Neuron (in vitro differentiated cells): ENCODE measurements around the gene DPF3.

Experiments used
- H2AFZ ChIP-seq: one replicate; pipeline ENCODE4 v1.6.1; 2013; ENCODE audit warnings: low read depth, mild to moderate bottlenecking, inconsistent platforms, low read length, moderate library complexity
- H3K27me3 ChIP-seq: one replicate; pipeline ENCODE4 v1.6.1; 2013; ENCODE audit warnings: low read length; ENCODE audit not compliant: insufficient read depth
- H3K36me3 ChIP-seq: one replicate; pipeline ENCODE4 v1.6.1; 2013; ENCODE audit warnings: low read length; ENCODE audit not compliant: insufficient read depth
- H3K4me1 ChIP-seq: one replicate; pipeline ENCODE4 v1.6.1; 2013; ENCODE audit warnings: low read length; ENCODE audit not compliant: insufficient read depth
- H3K4me3 ChIP-seq: 2 replicates; pipeline ENCODE4 v1.5.1; 2013; ENCODE audit warnings: mild to moderate bottlenecking, low read length, moderate library complexity
- H3K9me3 ChIP-seq: one replicate; pipeline ENCODE4 v1.6.1; 2013; ENCODE audit warnings: low read length

The DPF3 gene

GRCh38 chr14:72810201-72810600 is 83.7 kb downstream of the DPF3 start:
- no peaks in the 10 kb centered on the region for H3K9me3 ChIP-seq
- H3K4me1 ChIP-seq: no peaks in the 10 kb centered on the region
- H3K27me3 ChIP-seq: no peaks in the 10 kb centered on the region
- no peaks in the 10 kb centered on the region for H3K36me3 ChIP-seq
- H3K4me3 ChIP-seq: no peak overlapping the region
- no peak overlapping the region for H2AFZ ChIP-seq

DNA sequence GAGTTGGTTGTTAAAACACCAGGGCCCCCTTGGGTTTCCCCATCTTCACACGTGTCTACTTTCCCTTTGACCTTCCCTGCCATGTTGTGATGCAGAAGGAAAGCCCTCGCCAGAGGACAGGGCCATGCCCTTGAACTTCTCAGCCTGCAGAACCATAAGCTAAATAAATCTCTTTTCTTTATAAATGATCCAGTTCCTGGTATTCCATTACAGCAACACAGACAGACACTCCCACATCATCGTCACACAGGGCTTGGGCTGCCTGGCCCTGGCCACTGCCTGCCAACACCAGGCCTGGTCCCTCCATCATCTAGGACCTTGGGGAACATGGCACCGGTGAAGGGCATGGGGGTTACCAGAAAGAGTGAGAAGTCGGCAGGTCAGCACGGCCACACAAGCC is 84.8 kb downstream of the DPF3 start:
- Histone ChIP-seq H3K27me3 (no peaks in the 10 kb centered on the region), H3K36me3 (no peaks in the 10 kb centered on the region), H3K4me3 (no peak overlapping the region), H3K9me3 (no peaks in the 10 kb centered on the region), H3K4me1 (no peaks in the 10 kb centered on the region), H2AFZ (no peak overlapping the region)

GRCh38 chr14:72808564-72808963 is 85.3 kb downstream of the DPF3 start:
- H3K9me3 ChIP-seq: no peaks in the 10 kb centered on the region
- no peaks in the 10 kb centered on the region for H3K4me1 ChIP-seq
- no peak overlapping the region for H3K4me3 ChIP-seq
- no peak overlapping the region for H2AFZ ChIP-seq
- no peaks in the 10 kb centered on the region for H3K36me3 ChIP-seq
- H3K27me3 ChIP-seq: no peaks in the 10 kb centered on the region

- Histone ChIP-seq H3K4me3 (no peak overlapping the region), H3K4me1 (no peaks in the 10 kb centered on the region), H3K36me3 (no peaks in the 10 kb centered on the region), H3K27me3 (no peaks in the 10 kb centered on the region), H3K9me3 (no peaks in the 10 kb centered on the region), H2AFZ (no peak overlapping the region)
Observed at GRCh38 chr14:72802588-72802946, 91.3 kb downstream of the DPF3 start.

GRCh38 chr14:72801836-72802587 is 91.9 kb downstream of the DPF3 start:
- H3K9me3 ChIP-seq: no peaks in the 10 kb centered on the region
- H2AFZ ChIP-seq: no peak overlapping the region
- no peak overlapping the region for H3K4me3 ChIP-seq
- no peaks in the 10 kb centered on the region for H3K27me3 ChIP-seq
- H3K4me1 ChIP-seq: peaks cover 2% of the 10 kb centered on the region
- H3K36me3 ChIP-seq: no peaks in the 10 kb centered on the region

GRCh38 chr14:72801381-72801812 is 92.5 kb downstream of the DPF3 start:
- Histone ChIP-seq H3K27me3 (no peaks in the 10 kb centered on the region), H3K9me3 (no peaks in the 10 kb centered on the region), H2AFZ (no peak overlapping the region), H3K36me3 (no peaks in the 10 kb centered on the region), H3K4me1 (peaks cover 2% of the 10 kb centered on the region), H3K4me3 (no peak overlapping the region)

DNA sequence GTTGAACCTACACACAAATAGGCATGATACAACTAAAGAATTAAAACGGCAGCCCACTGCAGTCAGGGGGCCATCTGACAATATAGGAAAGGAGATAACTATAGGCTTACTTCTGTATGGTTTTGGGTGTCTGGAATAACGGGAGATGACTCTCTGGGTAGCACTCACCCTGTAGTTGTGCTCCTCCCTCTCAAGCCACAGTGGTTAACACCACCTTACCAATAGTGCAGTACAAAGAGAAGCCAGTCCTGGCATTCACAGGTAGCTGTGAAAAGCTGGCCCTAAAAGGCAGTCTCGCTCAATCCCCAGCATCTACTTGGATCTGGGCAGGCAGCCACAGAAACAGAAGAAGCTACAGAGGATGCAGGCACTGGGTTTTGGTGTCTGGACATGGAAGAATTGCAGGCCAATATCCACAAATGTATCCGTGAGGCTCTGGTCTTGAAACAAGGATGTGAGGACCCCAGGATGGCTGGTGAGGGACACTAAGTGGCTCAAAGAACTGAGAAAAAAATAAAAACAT is 93.0 kb downstream of the DPF3 start:
- no peaks in the 10 kb centered on the region for H3K36me3 ChIP-seq
- H3K27me3 ChIP-seq: no peaks in the 10 kb centered on the region
- H3K4me1 ChIP-seq: peaks cover 2% of the 10 kb centered on the region
- no peak overlapping the region for H2AFZ ChIP-seq
- no peaks in the 10 kb centered on the region for H3K9me3 ChIP-seq
- H3K4me3 ChIP-seq: no peak overlapping the region

DNA sequence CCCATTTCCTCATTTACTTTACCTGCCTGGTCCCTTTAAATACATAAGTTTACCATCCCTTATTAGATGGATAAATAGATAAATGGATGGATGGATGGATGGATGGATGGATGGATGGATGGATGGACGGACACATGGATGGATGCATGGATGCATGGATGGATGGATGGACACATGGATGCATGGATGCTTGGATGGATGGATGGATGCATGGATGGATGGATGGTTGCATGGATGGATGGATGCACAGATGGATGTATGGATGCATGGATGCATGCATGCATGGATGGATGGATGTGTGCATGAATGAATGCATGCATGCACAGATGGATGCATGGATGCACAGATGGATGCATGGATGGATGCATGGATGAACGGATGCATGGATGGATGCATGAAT is 93.6 kb downstream of the DPF3 start:
- Histone ChIP-seq H3K4me3 (no peak overlapping the region), H3K27me3 (no peaks in the 10 kb centered on the region), H3K9me3 (no peaks in the 10 kb centered on the region), H3K36me3 (no peaks in the 10 kb centered on the region), H3K4me1 (peaks cover 2% of the 10 kb centered on the region), H2AFZ (no peak overlapping the region)

DNA sequence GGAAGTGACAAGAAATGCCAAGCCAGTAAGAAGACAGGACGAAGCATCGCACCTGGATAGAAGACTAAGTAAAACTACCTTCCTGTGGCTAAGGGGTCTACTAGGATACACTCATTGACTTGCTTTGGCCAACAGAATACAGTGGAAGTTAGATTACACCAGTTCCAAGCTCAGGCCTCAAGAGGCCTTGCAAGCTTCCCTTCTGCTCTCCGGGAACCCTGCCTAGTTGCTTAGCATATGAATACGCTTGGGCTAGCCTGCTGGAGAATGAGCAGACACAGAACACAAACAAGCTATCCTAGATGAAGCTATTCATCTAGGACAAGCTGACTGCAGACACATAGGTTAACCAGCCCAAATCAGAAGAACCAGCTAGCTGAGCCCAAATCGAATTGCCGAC is 97.0 kb downstream of the DPF3 start:
- H3K4me3 ChIP-seq: no peak overlapping the region
- no peaks in the 10 kb centered on the region for H3K36me3 ChIP-seq
- no peak overlapping the region for H2AFZ ChIP-seq
- no peaks in the 10 kb centered on the region for H3K9me3 ChIP-seq
- H3K27me3 ChIP-seq: no peaks in the 10 kb centered on the region
- H3K4me1 ChIP-seq: peaks cover 2% of the 10 kb centered on the region

DNA sequence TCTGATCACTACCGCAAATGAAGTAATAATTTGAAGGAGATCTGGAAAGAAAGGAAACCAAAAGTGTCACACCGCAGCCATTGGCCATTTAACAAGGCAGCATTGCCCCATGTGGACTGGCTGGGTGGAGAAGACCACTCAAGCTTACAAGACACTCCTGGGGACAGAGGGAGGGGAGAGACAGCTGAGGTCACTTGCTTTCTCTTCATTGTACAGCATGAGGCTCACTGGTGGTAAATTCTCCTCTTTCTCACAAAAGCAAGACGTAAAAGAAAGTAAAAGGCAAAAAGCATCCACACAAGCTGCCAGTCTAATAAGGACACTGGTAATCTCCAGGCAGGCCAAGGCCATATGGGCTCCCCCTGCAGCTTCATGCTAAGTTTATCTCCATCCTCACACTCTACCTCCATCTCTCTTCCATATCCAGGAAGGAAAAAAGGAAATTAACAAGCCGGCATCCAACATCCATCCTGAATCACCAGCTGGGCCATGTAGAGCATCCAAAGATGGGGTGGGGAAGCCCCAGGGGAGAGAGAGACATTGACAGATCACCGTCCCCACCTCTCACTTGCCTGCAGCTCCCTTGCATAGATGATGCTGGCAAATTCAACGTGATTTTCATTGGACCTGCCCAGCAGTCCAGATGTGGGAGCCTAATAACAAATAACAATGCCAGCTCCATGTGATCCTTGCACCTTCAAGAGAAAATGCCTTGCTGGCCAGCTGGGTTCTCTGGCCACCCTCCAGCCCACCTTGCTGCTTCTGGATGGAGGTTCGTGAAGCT is 100.6 kb downstream of the DPF3 start:
- peaks cover 2% of the 10 kb centered on the region for H3K4me1 ChIP-seq
- H2AFZ ChIP-seq: no peak overlapping the region
- no peaks in the 10 kb centered on the region for H3K27me3 ChIP-seq
- no peaks in the 10 kb centered on the region for H3K9me3 ChIP-seq
- no peak overlapping the region for H3K4me3 ChIP-seq
- H3K36me3 ChIP-seq: no peaks in the 10 kb centered on the region

DNA sequence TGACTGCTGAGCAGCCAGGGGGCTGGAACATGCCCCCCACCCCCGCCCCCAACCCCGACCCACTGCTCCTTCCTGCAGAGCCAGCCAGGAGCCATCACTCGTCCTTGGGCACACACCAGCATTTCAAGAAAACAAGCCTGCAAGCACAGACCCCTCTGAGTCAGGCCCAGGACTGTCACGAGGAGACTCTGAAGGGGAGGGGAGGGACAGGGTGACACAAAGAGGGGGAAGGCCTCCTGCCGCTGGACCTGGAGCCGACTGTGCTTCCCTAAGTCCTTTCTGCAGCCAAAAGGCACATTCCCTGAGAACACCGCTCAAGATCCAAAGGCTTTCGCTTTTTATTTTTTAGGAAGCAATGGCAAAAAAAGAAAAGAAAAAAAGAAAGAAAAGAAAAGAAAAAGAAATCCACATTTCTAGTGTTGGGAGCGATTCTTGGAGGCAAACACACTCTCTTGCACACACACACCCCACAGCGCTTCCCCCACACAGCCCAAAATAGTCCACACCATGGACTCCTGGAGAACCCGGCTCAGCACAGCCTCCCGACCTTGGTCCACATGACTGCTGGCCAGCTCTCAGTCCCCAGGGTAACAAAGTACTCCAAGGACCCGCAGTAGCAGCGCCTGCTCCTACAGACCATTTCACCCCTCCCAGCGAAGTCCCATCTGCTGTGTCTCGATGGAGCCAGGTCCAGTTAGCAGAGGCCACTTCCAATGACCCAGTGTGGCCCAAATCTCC is 101.7 kb downstream of the DPF3 start:
- no peaks in the 10 kb centered on the region for H3K27me3 ChIP-seq
- H3K4me3 ChIP-seq: no peak overlapping the region
- no peak overlapping the region for H2AFZ ChIP-seq
- H3K9me3 ChIP-seq: no peaks in the 10 kb centered on the region
- no peaks in the 10 kb centered on the region for H3K36me3 ChIP-seq
- H3K4me1 ChIP-seq: peaks cover 2% of the 10 kb centered on the region

DNA sequence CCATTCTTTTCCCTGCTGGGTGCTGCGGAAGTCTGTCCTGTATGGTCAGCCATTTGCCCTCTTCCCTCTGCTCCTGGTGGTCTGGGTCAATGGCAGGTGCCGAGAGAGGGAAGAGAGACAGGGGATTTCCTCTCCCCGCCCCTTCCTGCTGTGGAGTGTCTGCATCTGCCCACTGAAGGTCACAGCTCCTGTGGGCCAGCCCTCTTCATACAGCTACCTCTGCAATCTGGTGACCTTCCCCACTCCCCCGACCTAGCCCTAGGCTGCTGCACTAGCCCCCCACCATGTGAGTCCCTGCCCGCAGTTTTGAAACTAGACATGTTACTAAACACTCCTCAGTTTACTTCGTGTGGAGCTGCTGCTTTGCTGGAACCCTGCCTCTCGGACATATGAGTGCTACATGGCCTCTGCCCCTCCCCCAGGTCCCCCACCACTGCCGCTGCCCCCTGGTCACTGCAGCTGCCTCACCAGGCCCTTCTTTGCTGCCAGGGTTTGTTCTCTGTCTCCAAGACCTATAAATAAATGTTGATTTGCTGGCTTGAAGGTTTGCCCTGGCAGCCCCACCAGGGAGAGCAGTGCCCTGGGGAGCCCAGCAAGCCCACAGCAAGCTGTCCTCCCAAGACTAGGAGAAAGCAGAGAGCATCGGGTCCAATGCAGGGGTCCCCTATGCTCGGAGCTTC is 102.9 kb downstream of the DPF3 start:
- Histone ChIP-seq H2AFZ (no peak overlapping the region), H3K9me3 (no peaks in the 10 kb centered on the region), H3K4me1 (no peaks in the 10 kb centered on the region), H3K4me3 (no peak overlapping the region), H3K36me3 (no peaks in the 10 kb centered on the region), H3K27me3 (no peaks in the 10 kb centered on the region)
